Astrocyte of the spinal cord (primary cell): ENCODE measurements around the gene LCOR.
A peak's percentile ranks its signal among the peaks of the same experiment; 100 is the strongest.

ENCODE experiments used
- DNase-seq: peaks from one replicate; pipeline ENCODE4 v3.0.0; 2011; ENCODE audit warnings: low read depth, low spot score
- H3K4me3 ChIP-seq: 2 replicates; pipeline ENCODE4 v1.5.1; 2011; ENCODE audit warnings: low read depth, mild to moderate bottlenecking, low read length, moderate library complexity
- CTCF ChIP-seq: IDR thresholded peaks from 2 replicates; pipeline ENCODE4 v1.5.1; 2012; ENCODE audit warnings: low read depth, mild to moderate bottlenecking, low read length, inconsistent platforms
- in situ Hi-C: cut with HindIII; loops from 2 replicates; pipeline ENCODE4 v1.10.0; 2017; ENCODE audit warnings: low sequenced_read_pairs

Gene LCOR

GRCh38 chr10:96964131-96964530 lies 132.0 kb downstream of the LCOR start:
- DNase-seq, result no peak
- in situ Hi-C loops, result no loop called here
- no peak overlapping the region for H3K4me3 ChIP-seq
- no peak for TF ChIP-seq CTCF

- peak; percentile 29 for DNase-seq
- in situ Hi-C loops, result no loop called here
- H3K4me3 ChIP-seq, result no peak overlapping the region
- TF ChIP-seq CTCF, result no peak
These were observed 135.7 kb downstream of the LCOR start for GRCh38 chr10:96967847-96968246.

GRCh38 chr10:96968682-96969423 lies 136.8 kb downstream of the LCOR start:
- no peak for TF ChIP-seq CTCF
- H3K4me3 ChIP-seq, result no peak overlapping the region
- in situ Hi-C loops, result no loop called here
- DNase-seq, result no peak

GRCh38 chr10:96971324-96971723 lies 139.2 kb downstream of the LCOR start:
- no peak for DNase-seq
- in situ Hi-C loops, result no loop called here
- TF ChIP-seq CTCF, result no peak
- no peak overlapping the region for H3K4me3 ChIP-seq

- in situ Hi-C loops, result no loop called here
- no peak for TF ChIP-seq CTCF
- H3K4me3 ChIP-seq, result no peak overlapping the region
- no peak for DNase-seq
These were observed 140.2 kb downstream of the LCOR start for GRCh38 chr10:96972264-96972663.

- in situ Hi-C loops, result no loop called here
These were observed 142.0 kb downstream of the LCOR start for GRCh38 chr10:96973809-96974747.

More at GRCh38 chr10:96973809-96974747, 142.0 kb downstream of the LCOR start:
- no peak overlapping the region for H3K4me3 ChIP-seq
- peak; percentile 10 for DNase-seq
- TF ChIP-seq CTCF, result no peak
